Measurements from ENCODE around the gene NR2F2.

The NR2F2 gene

DNA sequence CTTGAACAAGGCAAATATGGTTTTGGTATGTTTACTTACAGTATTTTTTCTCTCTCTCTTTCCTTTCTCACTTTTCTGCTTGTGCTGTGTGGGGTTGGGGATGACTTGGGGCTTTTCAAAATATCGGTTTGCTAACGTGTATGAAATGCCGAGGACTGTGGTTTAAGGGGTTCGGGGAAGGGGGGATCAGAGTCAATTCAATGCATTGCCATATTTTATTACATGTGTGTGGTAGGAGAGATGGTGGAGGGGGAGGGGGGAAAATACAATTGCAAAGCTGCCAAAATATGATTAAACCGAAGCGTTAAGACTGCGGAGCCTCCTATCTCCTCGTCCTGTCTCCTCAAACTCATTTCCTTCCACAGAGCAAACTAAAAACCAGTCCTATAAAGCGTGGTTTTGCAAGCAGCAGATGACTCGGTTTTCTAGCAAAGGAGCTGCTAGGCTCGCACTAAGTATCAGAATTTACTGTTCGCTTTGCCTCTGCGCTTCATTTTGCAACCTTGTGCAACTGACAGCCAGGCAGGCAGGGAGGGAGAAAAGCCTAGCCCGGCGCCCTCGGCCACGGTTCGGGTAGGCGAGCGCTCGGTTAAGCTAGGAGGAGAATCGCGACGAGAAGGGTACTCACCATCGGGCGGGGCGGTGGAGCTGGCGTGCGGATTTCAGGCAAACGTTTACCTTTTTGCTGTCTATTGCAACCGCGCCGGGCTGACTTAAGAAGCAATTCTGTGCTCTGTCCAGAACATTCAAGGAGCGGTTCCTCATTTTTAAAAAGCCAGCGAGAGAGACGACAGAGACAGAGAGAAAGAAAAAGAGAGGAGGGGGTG, 4.0 kb upstream of the NR2F2 start:
- Histone ChIP-seq H3K27me3 (replicated peaks; ENCODE audit: insufficient read depth, low read length) (0 out of 2 replicates have a peak, but pooled peaks cover 8% of the 10 kb centered on the region), H3K36me3 (replicated peaks; ENCODE audit: insufficient read depth, low read length) (no peaks in the 10 kb centered on the region), H3K4me3 (ENCODE audit: low read length) (peak overlapping the region; percentile 76), H3K9me2 (replicated peaks; ENCODE audit: insufficient read depth, low read length) (no peaks in the 10 kb centered on the region), H3K27ac (ENCODE audit: low read length) (peak overlapping the region; percentile 35; the same call in 1 of the 2 replicates), H3K9ac (ENCODE audit: low read length) (peak overlapping the region; percentile 67; the same call in 1 of the 2 replicates), H3F3A (ENCODE audit: insufficient read depth, low read length) (no peaks in the 10 kb centered on the region), H3K4me2 (ENCODE audit: low read depth, low read length) (peak overlapping the region; percentile 90), H3K9me3 (replicated peaks; ENCODE audit: insufficient read depth, low read length) (no peaks in the 10 kb centered on the region), H3K4me1 (ENCODE audit: low read length) (peaks cover 5% of the 10 kb centered on the region; the same call in 1 of the 2 replicates), H2AFZ (ENCODE audit: low read length) (peak overlapping the region; percentile 91), H3K79me2 (ENCODE audit: low read length) (no peaks in the 10 kb centered on the region), H4K20me1 (ENCODE audit: insufficient read depth, low read length) (no peaks in the 10 kb centered on the region)
- DNase-seq, result peak; percentile 61
- TF ChIP-seq EZH2 (optimal IDR thresholded peaks at IDR 0.05; ENCODE audit: low read depth, low read length) (no peak), EZH2phosphoT487 (IDR thresholded peaks at IDR 0.05; ENCODE audit: low read length) (no peak)
- TF ChIP-seq, protein P1, sequence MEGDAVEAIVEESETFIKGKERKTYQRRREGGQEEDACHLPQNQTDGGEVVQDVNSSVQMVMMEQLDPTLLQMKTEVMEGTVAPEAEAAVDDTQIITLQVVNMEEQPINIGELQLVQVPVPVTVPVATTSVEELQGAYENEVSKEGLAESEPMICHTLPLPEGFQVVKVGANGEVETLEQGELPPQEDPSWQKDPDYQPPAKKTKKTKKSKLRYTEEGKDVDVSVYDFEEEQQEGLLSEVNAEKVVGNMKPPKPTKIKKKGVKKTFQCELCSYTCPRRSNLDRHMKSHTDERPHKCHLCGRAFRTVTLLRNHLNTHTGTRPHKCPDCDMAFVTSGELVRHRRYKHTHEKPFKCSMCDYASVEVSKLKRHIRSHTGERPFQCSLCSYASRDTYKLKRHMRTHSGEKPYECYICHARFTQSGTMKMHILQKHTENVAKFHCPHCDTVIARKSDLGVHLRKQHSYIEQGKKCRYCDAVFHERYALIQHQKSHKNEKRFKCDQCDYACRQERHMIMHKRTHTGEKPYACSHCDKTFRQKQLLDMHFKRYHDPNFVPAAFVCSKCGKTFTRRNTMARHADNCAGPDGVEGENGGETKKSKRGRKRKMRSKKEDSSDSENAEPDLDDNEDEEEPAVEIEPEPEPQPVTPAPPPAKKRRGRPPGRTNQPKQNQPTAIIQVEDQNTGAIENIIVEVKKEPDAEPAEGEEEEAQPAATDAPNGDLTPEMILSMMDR (IDR thresholded peaks at IDR 0.05; ENCODE audit: low read length), result no peak

DNA sequence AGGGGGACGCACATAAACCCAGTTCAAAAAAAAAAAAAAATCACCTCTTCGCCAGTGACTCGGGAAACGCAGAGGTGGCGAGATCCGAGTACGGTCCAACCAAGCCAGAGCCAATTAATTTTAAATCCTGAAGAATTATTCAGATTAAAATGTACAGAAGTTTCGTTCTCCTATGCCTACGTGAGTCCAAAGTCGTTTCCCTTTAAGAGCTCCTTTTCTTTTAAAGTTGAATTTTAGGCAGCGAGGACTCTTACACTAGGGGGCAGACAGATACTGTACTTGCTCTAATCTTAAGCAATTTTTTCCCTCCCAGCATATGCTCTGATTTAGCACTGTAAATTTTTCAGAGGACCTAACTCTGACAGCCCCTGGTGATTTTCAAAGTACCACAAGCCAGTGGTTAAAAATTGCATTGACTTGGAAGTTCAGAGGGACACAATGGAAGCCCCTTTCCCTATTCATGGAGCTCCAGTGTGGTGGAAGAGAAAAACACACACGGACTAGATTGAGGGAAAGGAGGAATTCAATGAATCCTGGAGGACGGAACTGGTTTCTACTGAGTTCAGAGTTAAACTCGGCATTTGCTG, 3.3 kb upstream of the NR2F2 start:
- Histone ChIP-seq H3K79me2 (ENCODE audit: low read length) (no peaks in the 10 kb centered on the region), H3F3A (ENCODE audit: insufficient read depth, low read length) (no peaks in the 10 kb centered on the region), H3K27ac (ENCODE audit: low read length) (peak overlapping the region; percentile 35; the same call in 1 of the 2 replicates), H2AFZ (ENCODE audit: low read length) (peak overlapping the region; percentile 91), H3K4me3 (ENCODE audit: low read length) (peak overlapping the region; percentile 76), H3K9me3 (replicated peaks; ENCODE audit: insufficient read depth, low read length) (no peaks in the 10 kb centered on the region), H3K9me2 (replicated peaks; ENCODE audit: insufficient read depth, low read length) (no peaks in the 10 kb centered on the region), H3K4me1 (ENCODE audit: low read length) (peaks cover 5% of the 10 kb centered on the region; the same call in 1 of the 2 replicates), H3K27me3 (replicated peaks; ENCODE audit: insufficient read depth, low read length) (0 out of 2 replicates have a peak, but pooled peaks cover 8% of the 10 kb centered on the region), H3K4me2 (ENCODE audit: low read depth, low read length) (peak overlapping the region; percentile 90), H4K20me1 (ENCODE audit: insufficient read depth, low read length) (no peaks in the 10 kb centered on the region), H3K36me3 (replicated peaks; ENCODE audit: insufficient read depth, low read length) (no peaks in the 10 kb centered on the region), H3K9ac (ENCODE audit: low read length) (peak overlapping the region; percentile 67; the same call in 1 of the 2 replicates)
- TF ChIP-seq, protein P1 (IDR thresholded peaks at IDR 0.05; ENCODE audit: low read length), result peak; percentile 66
- no peak for TF ChIP-seq EZH2phosphoT487 (IDR thresholded peaks at IDR 0.05; ENCODE audit: low read length)
- no peak for TF ChIP-seq EZH2 (optimal IDR thresholded peaks at IDR 0.05; ENCODE audit: low read depth, low read length)
- peak; percentile 88 for DNase-seq

DNA sequence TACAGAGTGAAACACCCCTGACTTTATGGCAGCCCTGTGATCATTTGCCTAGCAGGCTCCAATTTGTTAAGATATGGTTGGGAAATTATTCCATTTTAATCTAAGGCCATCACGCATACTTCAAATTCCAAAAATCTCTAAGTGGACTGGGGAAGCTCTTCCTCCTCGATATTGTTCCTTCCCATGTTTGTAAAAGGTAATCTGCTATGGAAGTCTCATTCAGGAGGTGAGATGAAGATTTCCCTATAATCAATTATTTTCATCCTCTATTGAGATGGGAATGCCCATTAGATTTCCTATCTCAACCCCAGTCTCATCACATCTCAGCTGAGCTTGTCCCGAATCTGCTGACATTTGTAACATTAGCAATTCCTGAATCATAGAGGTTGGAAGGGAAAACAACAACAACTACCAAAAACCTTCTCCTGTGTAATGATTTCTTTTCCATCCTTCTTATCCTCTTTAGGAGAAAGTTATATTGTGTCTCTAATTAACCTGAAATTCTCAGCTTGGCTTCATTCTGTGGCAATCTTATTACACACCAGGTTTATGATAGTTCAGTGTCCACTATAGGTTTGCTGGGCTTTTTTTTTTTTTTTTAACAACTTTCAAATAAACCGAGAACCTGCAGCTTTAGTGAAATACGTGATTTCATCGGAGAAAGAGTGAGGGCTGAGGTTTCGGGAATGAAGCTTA, 2.2 kb upstream of the NR2F2 start:
- TF ChIP-seq EZH2 (optimal IDR thresholded peaks at IDR 0.05; ENCODE audit: low read depth, low read length) (no peak), EZH2phosphoT487 (IDR thresholded peaks at IDR 0.05; ENCODE audit: low read length) (no peak)
- TF ChIP-seq, protein P1 (IDR thresholded peaks at IDR 0.05; ENCODE audit: low read length), result no peak
- H3K79me2 ChIP-seq (ENCODE audit: low read length), result no peaks in the 10 kb centered on the region
- H3K9ac ChIP-seq (ENCODE audit: low read length), result no peak overlapping the region
- no peak for DNase-seq
- no peak overlapping the region for H2AFZ ChIP-seq (ENCODE audit: low read length)
- no peak overlapping the region for H3K4me3 ChIP-seq (ENCODE audit: low read length)
- H4K20me1 ChIP-seq (ENCODE audit: insufficient read depth, low read length), result no peaks in the 10 kb centered on the region
- H3K36me3 ChIP-seq (replicated peaks; ENCODE audit: insufficient read depth, low read length), result no peaks in the 10 kb centered on the region
- H3K27me3 ChIP-seq (replicated peaks; ENCODE audit: insufficient read depth, low read length), result 0 out of 2 replicates have a peak, but pooled peaks cover 8% of the 10 kb centered on the region
- H3K4me1 ChIP-seq (ENCODE audit: low read length), result peaks cover 5% of the 10 kb centered on the region; the same call in 1 of the 2 replicates
- no peaks in the 10 kb centered on the region for H3K9me2 ChIP-seq (replicated peaks; ENCODE audit: insufficient read depth, low read length)
- no peak overlapping the region for H3K4me2 ChIP-seq (ENCODE audit: low read depth, low read length)
- H3K27ac ChIP-seq (ENCODE audit: low read length), result no peak overlapping the region
- no peaks in the 10 kb centered on the region for H3K9me3 ChIP-seq (replicated peaks; ENCODE audit: insufficient read depth, low read length)
- H3F3A ChIP-seq (ENCODE audit: insufficient read depth, low read length), result no peaks in the 10 kb centered on the region

Data from MM.1S (cell line).